ENCODE measurements around the gene NXPE2. TPM values are rescaled to one million over a fixed set of nuclear protein-coding genes. Genes with fewer than 3 reads are reported as not detected.

The NXPE2 gene
- total RNA-seq, 2 donors from 2014 or later = not detected

Other genes with a start within 250 kb of the NXPE2 start
- 10 to 100 TPM; 60.6 to 61.2 TPM for gene REXO2, start 239.1 kb upstream of the NXPE2 start, total RNA-seq
- gene NXPE1, start 118.6 kb upstream of the NXPE2 start, total RNA-seq = not detected
- gene NXPE4, start 82.7 kb upstream of the NXPE2 start, total RNA-seq = not detected